ENCODE measurements around the gene CAPSL.

DNA sequence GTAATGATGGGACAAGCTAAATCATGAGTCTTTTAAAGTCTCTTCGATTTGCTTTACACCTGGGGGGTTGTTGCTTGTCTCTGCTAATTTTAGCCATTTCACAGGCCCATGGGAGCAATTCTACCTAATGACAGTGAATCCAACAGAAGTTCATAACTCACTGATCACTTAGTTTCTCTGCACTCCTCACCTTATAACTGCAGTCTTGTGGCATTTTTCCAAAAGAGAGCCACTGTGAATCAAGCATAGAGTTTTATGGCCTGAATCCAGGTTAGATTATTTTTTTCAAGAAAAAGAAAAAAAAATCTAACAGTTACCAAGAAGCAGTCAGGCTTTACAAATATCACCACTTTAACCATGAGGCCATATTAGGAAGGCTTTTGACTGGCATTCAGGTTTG, 83.2 kb downstream of the CAPSL start:
- TF ChIP-seq EZH2phosphoT487 (IDR thresholded peaks at IDR 0.05; ENCODE audit: unreplicated experiment) = no peak
- TF ChIP-seq, protein P1, sequence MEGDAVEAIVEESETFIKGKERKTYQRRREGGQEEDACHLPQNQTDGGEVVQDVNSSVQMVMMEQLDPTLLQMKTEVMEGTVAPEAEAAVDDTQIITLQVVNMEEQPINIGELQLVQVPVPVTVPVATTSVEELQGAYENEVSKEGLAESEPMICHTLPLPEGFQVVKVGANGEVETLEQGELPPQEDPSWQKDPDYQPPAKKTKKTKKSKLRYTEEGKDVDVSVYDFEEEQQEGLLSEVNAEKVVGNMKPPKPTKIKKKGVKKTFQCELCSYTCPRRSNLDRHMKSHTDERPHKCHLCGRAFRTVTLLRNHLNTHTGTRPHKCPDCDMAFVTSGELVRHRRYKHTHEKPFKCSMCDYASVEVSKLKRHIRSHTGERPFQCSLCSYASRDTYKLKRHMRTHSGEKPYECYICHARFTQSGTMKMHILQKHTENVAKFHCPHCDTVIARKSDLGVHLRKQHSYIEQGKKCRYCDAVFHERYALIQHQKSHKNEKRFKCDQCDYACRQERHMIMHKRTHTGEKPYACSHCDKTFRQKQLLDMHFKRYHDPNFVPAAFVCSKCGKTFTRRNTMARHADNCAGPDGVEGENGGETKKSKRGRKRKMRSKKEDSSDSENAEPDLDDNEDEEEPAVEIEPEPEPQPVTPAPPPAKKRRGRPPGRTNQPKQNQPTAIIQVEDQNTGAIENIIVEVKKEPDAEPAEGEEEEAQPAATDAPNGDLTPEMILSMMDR (conservative IDR thresholded peaks at IDR 0.05; ENCODE audit: low read depth in 2 of 2) = no peak
- TF ChIP-seq, protein P2, sequence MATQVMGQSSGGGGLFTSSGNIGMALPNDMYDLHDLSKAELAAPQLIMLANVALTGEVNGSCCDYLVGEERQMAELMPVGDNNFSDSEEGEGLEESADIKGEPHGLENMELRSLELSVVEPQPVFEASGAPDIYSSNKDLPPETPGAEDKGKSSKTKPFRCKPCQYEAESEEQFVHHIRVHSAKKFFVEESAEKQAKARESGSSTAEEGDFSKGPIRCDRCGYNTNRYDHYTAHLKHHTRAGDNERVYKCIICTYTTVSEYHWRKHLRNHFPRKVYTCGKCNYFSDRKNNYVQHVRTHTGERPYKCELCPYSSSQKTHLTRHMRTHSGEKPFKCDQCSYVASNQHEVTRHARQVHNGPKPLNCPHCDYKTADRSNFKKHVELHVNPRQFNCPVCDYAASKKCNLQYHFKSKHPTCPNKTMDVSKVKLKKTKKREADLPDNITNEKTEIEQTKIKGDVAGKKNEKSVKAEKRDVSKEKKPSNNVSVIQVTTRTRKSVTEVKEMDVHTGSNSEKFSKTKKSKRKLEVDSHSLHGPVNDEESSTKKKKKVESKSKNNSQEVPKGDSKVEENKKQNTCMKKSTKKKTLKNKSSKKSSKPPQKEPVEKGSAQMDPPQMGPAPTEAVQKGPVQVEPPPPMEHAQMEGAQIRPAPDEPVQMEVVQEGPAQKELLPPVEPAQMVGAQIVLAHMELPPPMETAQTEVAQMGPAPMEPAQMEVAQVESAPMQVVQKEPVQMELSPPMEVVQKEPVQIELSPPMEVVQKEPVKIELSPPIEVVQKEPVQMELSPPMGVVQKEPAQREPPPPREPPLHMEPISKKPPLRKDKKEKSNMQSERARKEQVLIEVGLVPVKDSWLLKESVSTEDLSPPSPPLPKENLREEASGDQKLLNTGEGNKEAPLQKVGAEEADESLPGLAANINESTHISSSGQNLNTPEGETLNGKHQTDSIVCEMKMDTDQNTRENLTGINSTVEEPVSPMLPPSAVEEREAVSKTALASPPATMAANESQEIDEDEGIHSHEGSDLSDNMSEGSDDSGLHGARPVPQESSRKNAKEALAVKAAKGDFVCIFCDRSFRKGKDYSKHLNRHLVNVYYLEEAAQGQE (IDR thresholded peaks at IDR 0.05; ENCODE audit: unreplicated experiment) = no peak
- no peak for TF ChIP-seq POLR2AphosphoS5 (IDR thresholded peaks at IDR 0.05; ENCODE audit: low read depth)
- no peak for TF ChIP-seq EZH2 (IDR thresholded peaks at IDR 0.05; ENCODE audit: low read depth, unreplicated experiment)
- no peak for TF ChIP-seq CREB1 (CRISPR knock-in tag; IDR thresholded peaks at IDR 0.05; ENCODE audit: low read depth)
- TF ChIP-seq, protein P3, sequence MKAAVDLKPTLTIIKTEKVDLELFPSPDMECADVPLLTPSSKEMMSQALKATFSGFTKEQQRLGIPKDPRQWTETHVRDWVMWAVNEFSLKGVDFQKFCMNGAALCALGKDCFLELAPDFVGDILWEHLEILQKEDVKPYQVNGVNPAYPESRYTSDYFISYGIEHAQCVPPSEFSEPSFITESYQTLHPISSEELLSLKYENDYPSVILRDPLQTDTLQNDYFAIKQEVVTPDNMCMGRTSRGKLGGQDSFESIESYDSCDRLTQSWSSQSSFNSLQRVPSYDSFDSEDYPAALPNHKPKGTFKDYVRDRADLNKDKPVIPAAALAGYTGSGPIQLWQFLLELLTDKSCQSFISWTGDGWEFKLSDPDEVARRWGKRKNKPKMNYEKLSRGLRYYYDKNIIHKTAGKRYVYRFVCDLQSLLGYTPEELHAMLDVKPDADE (IDR thresholded peaks at IDR 0.05) = no peak
- TF ChIP-seq JUNB (IDR thresholded peaks at IDR 0.05; ENCODE audit: unreplicated experiment) = no peak
- TF ChIP-seq NANOG (IDR thresholded peaks at IDR 0.05; ENCODE audit: borderline replicate concordance) = no peak
- no peak for TF ChIP-seq ZNF331 (CRISPR knock-in tag; IDR thresholded peaks at IDR 0.05; ENCODE audit: low read depth)
- TF ChIP-seq, protein P4, sequence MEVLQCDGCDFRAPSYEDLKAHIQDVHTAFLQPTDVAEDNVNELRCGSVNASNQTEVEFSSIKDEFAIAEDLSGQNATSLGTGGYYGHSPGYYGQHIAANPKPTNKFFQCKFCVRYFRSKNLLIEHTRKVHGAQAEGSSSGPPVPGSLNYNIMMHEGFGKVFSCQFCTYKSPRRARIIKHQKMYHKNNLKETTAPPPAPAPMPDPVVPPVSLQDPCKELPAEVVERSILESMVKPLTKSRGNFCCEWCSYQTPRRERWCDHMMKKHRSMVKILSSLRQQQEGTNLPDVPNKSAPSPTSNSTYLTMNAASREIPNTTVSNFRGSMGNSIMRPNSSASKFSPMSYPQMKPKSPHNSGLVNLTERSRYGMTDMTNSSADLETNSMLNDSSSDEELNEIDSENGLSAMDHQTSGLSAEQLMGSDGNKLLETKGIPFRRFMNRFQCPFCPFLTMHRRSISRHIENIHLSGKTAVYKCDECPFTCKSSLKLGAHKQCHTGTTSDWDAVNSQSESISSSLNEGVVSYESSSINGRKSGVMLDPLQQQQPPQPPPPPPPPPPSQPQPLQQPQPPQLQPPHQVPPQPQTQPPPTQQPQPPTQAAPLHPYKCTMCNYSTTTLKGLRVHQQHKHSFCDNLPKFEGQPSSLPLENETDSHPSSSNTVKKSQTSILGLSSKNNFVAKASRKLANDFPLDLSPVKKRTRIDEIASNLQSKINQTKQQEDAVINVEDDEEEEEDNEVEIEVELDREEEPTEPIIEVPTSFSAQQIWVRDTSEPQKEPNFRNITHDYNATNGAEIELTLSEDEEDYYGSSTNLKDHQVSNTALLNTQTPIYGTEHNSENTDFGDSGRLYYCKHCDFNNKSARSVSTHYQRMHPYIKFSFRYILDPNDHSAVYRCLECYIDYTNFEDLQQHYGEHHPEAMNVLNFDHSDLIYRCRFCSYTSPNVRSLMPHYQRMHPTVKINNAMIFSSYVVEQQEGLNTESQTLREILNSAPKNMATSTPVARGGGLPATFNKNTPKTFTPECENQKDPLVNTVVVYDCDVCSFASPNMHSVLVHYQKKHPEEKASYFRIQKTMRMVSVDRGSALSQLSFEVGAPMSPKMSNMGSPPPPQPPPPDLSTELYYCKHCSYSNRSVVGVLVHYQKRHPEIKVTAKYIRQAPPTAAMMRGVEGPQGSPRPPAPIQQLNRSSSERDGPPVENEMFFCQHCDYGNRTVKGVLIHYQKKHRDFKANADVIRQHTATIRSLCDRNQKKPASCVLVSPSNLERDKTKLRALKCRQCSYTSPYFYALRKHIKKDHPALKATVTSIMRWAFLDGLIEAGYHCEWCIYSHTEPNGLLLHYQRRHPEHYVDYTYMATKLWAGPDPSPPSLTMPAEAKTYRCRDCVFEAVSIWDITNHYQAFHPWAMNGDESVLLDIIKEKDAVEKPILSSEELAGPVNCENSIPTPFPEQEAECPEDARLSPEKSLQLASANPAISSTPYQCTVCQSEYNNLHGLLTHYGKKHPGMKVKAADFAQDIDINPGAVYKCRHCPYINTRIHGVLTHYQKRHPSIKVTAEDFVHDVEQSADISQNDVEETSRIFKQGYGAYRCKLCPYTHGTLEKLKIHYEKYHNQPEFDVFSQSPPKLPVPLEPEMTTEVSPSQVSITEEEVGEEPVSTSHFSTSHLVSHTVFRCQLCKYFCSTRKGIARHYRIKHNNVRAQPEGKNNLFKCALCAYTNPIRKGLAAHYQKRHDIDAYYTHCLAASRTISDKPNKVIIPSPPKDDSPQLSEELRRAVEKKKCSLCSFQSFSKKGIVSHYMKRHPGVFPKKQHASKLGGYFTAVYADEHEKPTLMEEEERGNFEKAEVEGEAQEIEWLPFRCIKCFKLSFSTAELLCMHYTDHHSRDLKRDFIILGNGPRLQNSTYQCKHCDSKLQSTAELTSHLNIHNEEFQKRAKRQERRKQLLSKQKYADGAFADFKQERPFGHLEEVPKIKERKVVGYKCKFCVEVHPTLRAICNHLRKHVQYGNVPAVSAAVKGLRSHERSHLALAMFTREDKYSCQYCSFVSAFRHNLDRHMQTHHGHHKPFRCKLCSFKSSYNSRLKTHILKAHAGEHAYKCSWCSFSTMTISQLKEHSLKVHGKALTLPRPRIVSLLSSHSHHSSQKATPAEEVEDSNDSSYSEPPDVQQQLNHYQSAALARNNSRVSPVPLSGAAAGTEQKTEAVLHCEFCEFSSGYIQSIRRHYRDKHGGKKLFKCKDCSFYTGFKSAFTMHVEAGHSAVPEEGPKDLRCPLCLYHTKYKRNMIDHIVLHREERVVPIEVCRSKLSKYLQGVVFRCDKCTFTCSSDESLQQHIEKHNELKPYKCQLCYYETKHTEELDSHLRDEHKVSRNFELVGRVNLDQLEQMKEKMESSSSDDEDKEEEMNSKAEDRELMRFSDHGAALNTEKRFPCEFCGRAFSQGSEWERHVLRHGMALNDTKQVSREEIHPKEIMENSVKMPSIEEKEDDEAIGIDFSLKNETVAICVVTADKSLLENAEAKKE (CRISPR knock-in tag; IDR thresholded peaks at IDR 0.05) = no peak
- TF ChIP-seq ZNF114 (CRISPR knock-in tag; IDR thresholded peaks at IDR 0.05) = no peak
- TF ChIP-seq STAT1 (IDR thresholded peaks at IDR 0.05; ENCODE audit: unreplicated experiment) = no peak
